Measurements from ENCODE around the gene ADD2.
"Not testable (repeated sequence)": the region's sequence is repeated elsewhere in the genome, so short reads cannot be mapped to it uniquely, and the experiment has no call there.

Gene ADD2

GRCh38 chr2:70630761-70631160 lies 137.2 kb downstream of the ADD2 start:
- no peak for DNase-seq

- DNase-seq = no peak
Measured at GRCh38 chr2:70627211-70627898, 140.6 kb downstream of the ADD2 start.

GRCh38 chr2:70626254-70626990 lies 141.6 kb downstream of the ADD2 start:
- DNase-seq = no peak

GRCh38 chr2:70621536-70621935 lies 146.5 kb downstream of the ADD2 start:
- DNase-seq = not testable (repeated sequence)

GRCh38 chr2:70620020-70620419 lies 148.0 kb downstream of the ADD2 start:
- no peak for DNase-seq

- no peak for DNase-seq
Measured at GRCh38 chr2:70619167-70619566, 148.8 kb downstream of the ADD2 start.

DNA sequence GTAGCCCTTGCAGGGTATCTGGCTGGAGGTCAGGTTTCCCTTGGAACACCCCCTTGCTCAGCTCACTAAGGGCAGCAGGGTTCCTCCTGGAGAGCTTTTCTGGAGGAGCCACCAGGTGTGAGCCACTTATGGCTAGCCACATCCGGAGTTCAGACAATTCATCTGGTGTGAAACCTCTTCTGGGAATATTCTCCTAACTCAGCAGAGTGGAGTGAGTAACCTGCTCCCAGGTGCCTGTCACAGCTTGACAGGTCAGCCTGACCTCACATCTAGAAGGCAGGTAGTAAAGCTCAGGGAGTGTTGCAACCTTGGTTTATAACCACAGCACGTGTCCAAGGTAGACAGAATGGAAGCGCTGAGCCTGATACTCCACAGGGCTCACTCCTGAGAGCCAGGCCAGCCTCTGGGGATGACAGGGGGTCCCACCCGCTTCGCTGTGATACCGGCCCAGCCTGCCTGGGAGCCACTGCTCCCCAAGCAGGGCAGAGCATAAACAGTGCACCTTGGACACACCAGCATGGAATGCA lies 151.8 kb downstream of the ADD2 start:
- DNase-seq = no peak

GRCh38 chr2:70615222-70615621 lies 152.8 kb downstream of the ADD2 start:
- no peak for DNase-seq

- DNase-seq = no peak
Measured at GRCh38 chr2:70613521-70613920, 154.5 kb downstream of the ADD2 start.

GRCh38 chr2:70612574-70612973 lies 155.4 kb downstream of the ADD2 start:
- DNase-seq = no peak

- DNase-seq = no peak
Measured at GRCh38 chr2:70608373-70608772, 159.6 kb downstream of the ADD2 start.

GRCh38 chr2:70607121-70607561 lies 160.9 kb downstream of the ADD2 start:
- DNase-seq = no peak

Data from NCI-H2171 (cell line).